Erythroblast (primary cell): Measurements from ENCODE around the gene SNAI1.

Experiments
- GATA1 ChIP-seq: IDR thresholded peaks from 2 replicates; pipeline ENCODE4 v1.6.1; 2011; ENCODE audit warnings: low read depth, mild to moderate bottlenecking, control low read depth, low read length, moderate library complexity
- POLR2A ChIP-seq: IDR thresholded peaks from 2 replicates; pipeline ENCODE4 v1.6.1; 2011; ENCODE audit warnings: mild to moderate bottlenecking, low read length

- no peak for TF ChIP-seq GATA1
- TF ChIP-seq POLR2A: no peak
Measured at GRCh38 chr20:49978685-49979029, 4.1 kb upstream of the SNAI1 start.
